Esophagus squamous epithelium (tissue), 5 donors: ENCODE results near the gene ATF4. TPM values are rescaled to one million over a fixed set of nuclear protein-coding genes. Genes with fewer than 3 reads are reported as not detected.
"Not testable (repeated sequence)": the region's sequence is repeated elsewhere in the genome, so short reads cannot be mapped to it uniquely, and the experiment has no call there.

Experiments
- DNase-seq: peaks from one replicate; lab custom pipeline; 2025; lab: John Stamatoyannopoulos, UW
- H3K27ac ChIP-seq, 4 donors: fragments of 200-600 bp; sonication (generic); one replicate each; pipeline ENCODE4 v1.5.1; 2016 to 2019; ENCODE audit warnings: mild to moderate bottlenecking in 1 of 4
- H3K27me3 ChIP-seq, 4 donors: fragments of 200-600 bp; sonication (generic); 1 replicate in 3 of 4; 2 replicates in 1 of 4; pipeline versions ENCODE4 v1.5.1 to v1.6.0; 2017 to 2021; ENCODE audit warnings: antibody characterized with exemption in 1 of 4
- H3K36me3 ChIP-seq, 3 donors: fragments of 200-600 bp; sonication (generic); one replicate each; pipeline ENCODE4 v1.5.1; 2016 to 2019
- H3K4me1 ChIP-seq, 3 donors: fragments of 200-600 bp; sonication (generic); one replicate each; pipeline ENCODE4 v1.5.1; 2017 to 2019
- H3K4me3 ChIP-seq, 4 donors: fragments of 200-600 bp; sonication (generic); 1 replicate in 3 of 4; 2 replicates in 1 of 4; pipeline ENCODE4 v1.5.1; 2016 to 2019; ENCODE audit warnings: mild to moderate bottlenecking in 2 of 4, moderate library complexity in 1 of 4
- H3K9me3 ChIP-seq, 3 donors: fragments of 200-600 bp; sonication (generic); one replicate each; pipeline ENCODE4 v1.5.1; 2016 to 2019
- CTCF ChIP-seq, 6 experiments: fragments of 450-650 bp in 4 of 6; fragments of 200-600 bp in 2 of 6; sonication (generic) in 2 of 6; IDR thresholded peaks; one replicate each; pipeline ENCODE4 v1.5.1; 2016 to 2019; ENCODE audit warnings: antibody characterized with exemption in 6 of 6, mild to moderate bottlenecking in 4 of 6, moderate library complexity in 4 of 6
- POLR2A ChIP-seq, 4 donors: fragments of 450-650 bp; IDR thresholded peaks; one replicate each; pipeline ENCODE4 v1.6.1; 2017; ENCODE audit warnings: antibody characterized with exemption in 4 of 4, mild to moderate bottlenecking in 4 of 4, moderate library complexity in 3 of 4
- WGBS, 2 donors: methylation state at CpG; one replicate each; pipeline ENCODE4 v1.1.5; 2018; 5-methylcytosine and 5-hydroxymethylcytosine counted together
- intact Hi-C: fragments of 100-400 bp; cut with DNase I; formaldehyde crosslinking; loops from one replicate; pipeline ENCODE4 v1.15.0; 2022
- total RNA-seq, 4 donors: library from RNA; depleted of rRNA; stranded (reverse); fragments of >200 nt; gene quantifications; one replicate each; pipeline ENCODE4 v1.1.0, GENCODE V29; 2016
- donor health status: DM: yes; HTN: yes; CAD: no.

The ATF4 gene
- total RNA-seq, 4 donors from 2014 or later: 170 to 288 (median 234) TPM

- Histone ChIP-seq H3K4me3 (peak overlapping the region; percentile 89 to 95 (median 90)), H3K9me3 (no peaks in the 10 kb centered on the region), H3K4me1 (peaks cover 27 to 75% (median 31%) of the 10 kb centered on the region in 3 donors), H3K27ac (peak overlapping the region; percentile 87 to 93 (median 92)), H3K36me3 (peaks cover 13 to 41% (median 20%) of the 10 kb centered on the region in 3 donors), H3K27me3 (no peaks in the 10 kb centered on the region)
- intact Hi-C loops: no loop called here
- DNase-seq: no peak
- TF ChIP-seq CTCF (IDR thresholded peaks at IDR 0.05): no peak
- TF ChIP-seq POLR2A (IDR thresholded peaks at IDR 0.05): no peak
- WGBS, 2 donors: 5 to 10% methylated on average over 14 to 16 of the region's 18 CpGs
Measured at GRCh38 chr22:39502789-39503409, 17.5 kb upstream of the ATF4 start.

GRCh38 chr22:39503630-39504029, 16.7 kb upstream of the ATF4 start:
- no peak for DNase-seq
- Histone ChIP-seq H3K27me3 (no peaks in the 10 kb centered on the region), H3K4me3 (peak overlapping the region; percentile 89 to 95 (median 90)), H3K27ac (peak overlapping the region in 2 of 4 donors; percentile 92), H3K9me3 (no peaks in the 10 kb centered on the region), H3K36me3 (peaks cover 13 to 48% (median 20%) of the 10 kb centered on the region in 3 donors), H3K4me1 (peaks cover 24 to 67% (median 28%) of the 10 kb centered on the region in 3 donors)
- WGBS, 2 donors: 43 to 46% methylated on average over 6 of the region's 6 CpGs
- TF ChIP-seq POLR2A (IDR thresholded peaks at IDR 0.05) (no peak), CTCF (IDR thresholded peaks at IDR 0.05) (no peak)
- intact Hi-C loops: no loop called here

- Histone ChIP-seq H3K36me3 (peaks cover 13 to 53% (median 20%) of the 10 kb centered on the region in 3 donors), H3K27ac (no peak overlapping the region), H3K4me3 (no peak overlapping the region), H3K9me3 (no peaks in the 10 kb centered on the region), H3K27me3 (no peaks in the 10 kb centered on the region), H3K4me1 (peaks cover 22 to 63% (median 28%) of the 10 kb centered on the region in 3 donors)
- no peak for DNase-seq
- WGBS, 2 donors: 90 to 91% methylated on average over 11 to 16 of the region's 16 CpGs
- intact Hi-C loops: no loop called here
- TF ChIP-seq POLR2A (IDR thresholded peaks at IDR 0.05): no peak
- TF ChIP-seq CTCF (IDR thresholded peaks at IDR 0.05): no peak
Measured at GRCh38 chr22:39504071-39504470, 16.3 kb upstream of the ATF4 start.

- WGBS, 2 donors: 75 to 85% methylated on average over 10 of the region's 10 CpGs
- Histone ChIP-seq H3K4me1 (peaks cover 8 to 36% (median 14%) of the 10 kb centered on the region in 3 donors), H3K36me3 (peaks cover 16 to 82% (median 26%) of the 10 kb centered on the region in 3 donors)
- H3K27ac ChIP-seq, intact Hi-C loops, H3K27me3 ChIP-seq, H3K4me3 ChIP-seq, H3K9me3 ChIP-seq, DNase-seq: not testable (repeated sequence)
Measured at GRCh38 chr22:39507021-39507420, 13.3 kb upstream of the ATF4 start.

GRCh38 chr22:39508393-39508792, 12.0 kb upstream of the ATF4 start:
- H3K27me3 ChIP-seq: no peaks in the 10 kb centered on the region
- H3K4me3 ChIP-seq: no peak overlapping the region
- TF ChIP-seq POLR2A (IDR thresholded peaks at IDR 0.05) (no peak), CTCF (IDR thresholded peaks at IDR 0.05) (no peak)

More at GRCh38 chr22:39508393-39508792, 12.0 kb upstream of the ATF4 start:
- Histone ChIP-seq H3K36me3 (peaks cover 26 to 96% (median 27%) of the 10 kb centered on the region in 3 donors), H3K9me3 (no peaks in the 10 kb centered on the region), H3K4me1 (peaks cover 2 to 26% (median 8%) of the 10 kb centered on the region in 3 donors), H3K27ac (no peak overlapping the region)
- intact Hi-C loops: no loop called here
- 79 to 84% methylated on average over 4 of the region's 4 CpGs for WGBS, 2 donors
- no peak for DNase-seq
